Measurements from ENCODE around the gene ABCE1. TPM values are rescaled to one million over a fixed set of nuclear protein-coding genes. Genes with fewer than 3 reads are reported as not detected.

The ABCE1 gene
- total RNA-seq, 6 experiments from 2014 or later, result 14.4 to 57.7 (median 28.9) TPM

DNA sequence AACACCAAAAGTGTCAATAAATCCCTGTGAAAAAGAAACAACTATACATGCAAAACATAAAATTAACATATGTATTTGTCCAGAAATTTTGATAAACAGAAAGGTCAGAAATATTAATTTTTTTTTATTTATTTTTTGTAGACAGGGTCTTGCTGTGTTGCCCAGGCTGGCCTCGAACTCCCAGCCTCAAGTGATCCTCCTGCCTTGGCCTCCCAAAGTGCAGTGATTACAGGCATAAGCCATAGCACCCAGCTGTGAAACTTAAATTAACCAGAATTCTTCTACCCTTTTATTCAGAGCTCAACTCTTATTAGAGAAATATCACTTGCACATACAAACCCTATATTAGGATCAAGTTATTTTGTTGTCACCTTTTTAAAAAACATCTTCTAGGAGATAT is 16.4 kb upstream of the ABCE1 start:
- Histone ChIP-seq H3K27ac (no peak overlapping the region), H3K27me3 (no peaks in the 10 kb centered on the region), H3K4me1 (no peaks in the 10 kb centered on the region), H3K36me3 (peaks cover 0 to 3% (median 0%) of the 10 kb centered on the region in 4 donors), H3K4me3 (no peak overlapping the region), H3K9me3 (no peaks in the 10 kb centered on the region)
- no peak for TF ChIP-seq POLR2A (IDR thresholded peaks at IDR 0.05)
- TF ChIP-seq, protein P1, sequence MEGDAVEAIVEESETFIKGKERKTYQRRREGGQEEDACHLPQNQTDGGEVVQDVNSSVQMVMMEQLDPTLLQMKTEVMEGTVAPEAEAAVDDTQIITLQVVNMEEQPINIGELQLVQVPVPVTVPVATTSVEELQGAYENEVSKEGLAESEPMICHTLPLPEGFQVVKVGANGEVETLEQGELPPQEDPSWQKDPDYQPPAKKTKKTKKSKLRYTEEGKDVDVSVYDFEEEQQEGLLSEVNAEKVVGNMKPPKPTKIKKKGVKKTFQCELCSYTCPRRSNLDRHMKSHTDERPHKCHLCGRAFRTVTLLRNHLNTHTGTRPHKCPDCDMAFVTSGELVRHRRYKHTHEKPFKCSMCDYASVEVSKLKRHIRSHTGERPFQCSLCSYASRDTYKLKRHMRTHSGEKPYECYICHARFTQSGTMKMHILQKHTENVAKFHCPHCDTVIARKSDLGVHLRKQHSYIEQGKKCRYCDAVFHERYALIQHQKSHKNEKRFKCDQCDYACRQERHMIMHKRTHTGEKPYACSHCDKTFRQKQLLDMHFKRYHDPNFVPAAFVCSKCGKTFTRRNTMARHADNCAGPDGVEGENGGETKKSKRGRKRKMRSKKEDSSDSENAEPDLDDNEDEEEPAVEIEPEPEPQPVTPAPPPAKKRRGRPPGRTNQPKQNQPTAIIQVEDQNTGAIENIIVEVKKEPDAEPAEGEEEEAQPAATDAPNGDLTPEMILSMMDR (IDR thresholded peaks at IDR 0.05), result no peak
- intact Hi-C loops (cut with DNase I), result no loop called here
- DNase-seq (no peak), ATAC-seq (no peak)
- 92% methylated on average over 1 of the region's 1 CpG for WGBS (ENCODE audit: insufficient coverage, low coverage, low lambda C conversion rate, missing lambda C conversion rate)

DNA sequence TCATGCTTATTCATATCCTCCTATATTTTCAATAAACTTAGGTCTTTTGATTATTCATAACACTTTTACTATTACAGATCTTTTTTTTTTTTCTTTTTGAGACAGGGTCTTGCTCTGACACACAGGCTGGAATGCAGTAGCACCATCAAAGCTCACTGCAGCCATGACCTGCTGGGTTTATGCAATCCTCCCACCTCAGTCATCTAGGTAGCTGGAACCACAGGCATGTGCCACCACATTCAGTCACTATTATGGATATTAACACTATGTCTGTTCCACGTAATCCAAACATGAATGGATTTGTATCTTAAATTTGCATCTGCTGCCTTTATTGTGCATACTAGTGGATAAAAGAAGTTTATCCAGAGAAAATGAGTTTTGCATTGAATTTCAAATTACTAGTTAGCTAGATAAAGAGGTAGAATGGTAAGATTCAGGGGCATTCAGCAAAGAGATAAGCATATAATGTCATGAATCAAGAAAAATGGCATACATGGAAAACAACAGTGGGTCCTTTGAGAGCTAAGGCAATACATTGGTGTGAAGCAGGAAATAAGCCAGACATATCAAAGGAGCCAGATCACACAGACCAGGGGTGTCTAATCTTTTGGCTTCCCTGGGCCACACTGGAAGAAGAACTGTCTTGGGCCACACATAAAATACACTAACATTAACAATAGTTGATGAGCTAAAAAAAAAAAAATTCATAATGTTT is 14.1 kb upstream of the ABCE1 start:
- Histone ChIP-seq H3K4me3 (no peak overlapping the region), H3K36me3 (peaks cover 0 to 3% (median 0%) of the 10 kb centered on the region in 4 donors), H3K27ac (no peak overlapping the region), H3K9me3 (no peaks in the 10 kb centered on the region), H3K4me1 (no peaks in the 10 kb centered on the region), H3K27me3 (no peaks in the 10 kb centered on the region)
- ATAC-seq (no peak), DNase-seq (no peak)
- TF ChIP-seq, protein P1 (IDR thresholded peaks at IDR 0.05), result no peak
- TF ChIP-seq POLR2A (IDR thresholded peaks at IDR 0.05), result no peak
- 100% methylated on average over 1 of the region's 1 CpG for WGBS (ENCODE audit: insufficient coverage, low coverage, low lambda C conversion rate, missing lambda C conversion rate)
- intact Hi-C loops (cut with DNase I), result no loop called here

DNA sequence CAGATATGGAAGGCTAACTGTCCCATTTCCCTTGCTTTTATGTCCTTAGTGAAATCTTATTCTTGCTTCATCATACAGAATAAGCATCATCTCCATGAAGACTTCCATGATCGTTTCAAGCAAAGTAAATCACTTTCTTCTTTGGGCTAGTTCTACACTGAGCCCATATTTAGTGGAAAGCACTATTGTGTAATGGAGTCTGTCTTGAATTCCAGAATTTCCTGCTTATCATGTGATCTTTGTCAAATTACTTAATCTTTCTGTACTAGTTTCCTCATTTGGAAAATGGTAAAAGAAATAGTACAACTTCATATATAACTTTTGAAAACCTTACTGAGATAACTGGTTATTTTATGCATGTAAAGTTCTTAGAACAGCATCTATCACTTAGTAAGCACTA is 7.7 kb upstream of the ABCE1 start:
- DNase-seq (no peak), ATAC-seq (no peak)
- H3K4me1 ChIP-seq, result no peaks in the 10 kb centered on the region
- H3K27ac ChIP-seq, result no peak overlapping the region
- H3K4me3 ChIP-seq, result no peak overlapping the region
- H3K36me3 ChIP-seq, result peaks cover 0 to 18% (median 2%) of the 10 kb centered on the region in 4 donors
- no peaks in the 10 kb centered on the region for H3K9me3 ChIP-seq
- 80% methylated on average over 1 of the region's 1 CpG for WGBS (ENCODE audit: insufficient coverage, low coverage, low lambda C conversion rate, missing lambda C conversion rate)
- intact Hi-C loops (cut with DNase I), result no loop called here
- TF ChIP-seq POLR2A (IDR thresholded peaks at IDR 0.05), result no peak
- TF ChIP-seq, protein P1 (IDR thresholded peaks at IDR 0.05), result no peak
- H3K27me3 ChIP-seq, result no peaks in the 10 kb centered on the region

DNA sequence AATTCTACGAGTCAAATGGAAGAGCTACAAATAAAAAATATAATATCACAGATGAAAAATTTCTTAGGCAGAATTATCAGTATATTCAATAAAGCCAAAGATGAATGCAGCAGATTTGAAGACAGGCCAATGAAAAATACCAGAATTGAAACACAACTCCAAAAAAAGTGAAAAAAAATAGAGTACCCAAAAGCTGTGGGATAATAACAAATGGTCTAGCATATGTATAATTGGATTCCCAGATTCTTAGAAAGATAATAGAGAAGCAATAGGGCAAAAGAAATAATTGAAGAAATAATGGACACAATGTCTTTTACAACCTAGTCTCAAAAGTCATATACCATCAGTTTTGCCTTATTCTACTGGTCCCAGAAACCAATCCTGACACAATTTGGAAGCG is 4.5 kb upstream of the ABCE1 start:
- intact Hi-C loops (cut with DNase I), result no loop called here
- no peak for ATAC-seq
- Histone ChIP-seq H3K4me3 (no peak overlapping the region), H3K4me1 (peaks cover 0 to 10% (median 5%) of the 10 kb centered on the region in 4 donors), H3K27ac (no peak overlapping the region), H3K9me3 (no peaks in the 10 kb centered on the region), H3K27me3 (no peaks in the 10 kb centered on the region), H3K36me3 (peaks cover 0 to 23% (median 2%) of the 10 kb centered on the region in 4 donors)
- no peak for TF ChIP-seq POLR2A (IDR thresholded peaks at IDR 0.05)
- TF ChIP-seq, protein P1 (IDR thresholded peaks at IDR 0.05), result no peak
- DNase-seq, result no peak
- WGBS (ENCODE audit: insufficient coverage, low coverage, low lambda C conversion rate, missing lambda C conversion rate), result 100% methylated on average over 2 of the region's 2 CpGs

Measured in right lobe of liver (tissue), 6 donors.